Endometrium (tissue), 2 donors: ENCODE data around the gene OR7A17.

Source experiments
- FAIRE-seq: peaks from 2 replicates; lab custom pipeline; 2012; peaks lifted over from hg19 to GRCh38; lab: Jason Lieb, UNC
- donor health status: control.
- donor health status: control.

Gene OR7A17

GRCh38 chr19:14886032-14886431, at the start of gene OR7A17:
OR7A17 (minus strand) TSS chr19:14886132; CDS start chr19:14881355, 4,777 bp downstream.
- no peak for FAIRE-seq

DNA sequence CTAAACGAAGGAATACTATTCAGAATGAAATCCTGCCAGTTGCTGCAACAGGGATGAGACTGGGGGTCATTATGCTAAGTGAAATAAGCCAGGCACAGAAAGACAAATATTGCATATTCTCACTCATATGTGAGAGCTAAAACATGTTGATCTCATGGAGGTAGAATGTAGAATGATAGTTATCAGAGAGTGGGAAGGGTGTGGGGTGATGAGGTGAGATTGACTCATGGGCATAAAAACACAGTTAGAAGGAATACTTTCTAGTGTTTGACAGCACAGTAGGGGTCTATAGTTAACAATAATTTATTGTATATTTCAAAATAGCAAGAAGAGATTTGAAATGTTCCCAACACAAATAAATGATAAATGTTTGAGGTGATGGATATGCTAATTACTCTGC, 47.6 kb upstream of the OR7A17 start:
- no peak for FAIRE-seq

DNA sequence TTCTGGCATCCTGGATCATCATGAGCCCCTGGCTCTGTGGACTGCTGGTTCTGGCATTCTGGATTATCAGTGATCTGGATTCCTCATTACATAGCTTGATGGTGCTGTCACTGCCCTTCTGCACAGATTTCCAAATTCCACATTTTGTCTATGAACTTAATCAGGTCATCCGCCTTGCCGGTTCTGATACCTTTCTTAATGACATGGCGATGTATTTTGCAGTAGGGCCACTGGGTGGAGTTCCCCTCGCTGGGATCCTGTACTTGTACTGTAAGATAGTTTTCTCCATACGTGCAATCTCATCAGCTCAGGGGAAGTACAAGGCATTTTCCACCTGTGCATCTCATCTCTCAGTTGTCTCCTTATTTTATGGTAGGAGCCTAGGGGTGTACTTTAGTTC, 30.9 kb upstream of the OR7A17 start:
- no peak for FAIRE-seq

- no peak for FAIRE-seq
Measured at GRCh38 chr19:14915116-14915515, 29.2 kb upstream of the OR7A17 start.

GRCh38 chr19:14906711-14907110, 20.8 kb upstream of the OR7A17 start:
- no peak for FAIRE-seq

- no peak for FAIRE-seq
Measured at GRCh38 chr19:14901675-14902260, 15.8 kb upstream of the OR7A17 start.

DNA sequence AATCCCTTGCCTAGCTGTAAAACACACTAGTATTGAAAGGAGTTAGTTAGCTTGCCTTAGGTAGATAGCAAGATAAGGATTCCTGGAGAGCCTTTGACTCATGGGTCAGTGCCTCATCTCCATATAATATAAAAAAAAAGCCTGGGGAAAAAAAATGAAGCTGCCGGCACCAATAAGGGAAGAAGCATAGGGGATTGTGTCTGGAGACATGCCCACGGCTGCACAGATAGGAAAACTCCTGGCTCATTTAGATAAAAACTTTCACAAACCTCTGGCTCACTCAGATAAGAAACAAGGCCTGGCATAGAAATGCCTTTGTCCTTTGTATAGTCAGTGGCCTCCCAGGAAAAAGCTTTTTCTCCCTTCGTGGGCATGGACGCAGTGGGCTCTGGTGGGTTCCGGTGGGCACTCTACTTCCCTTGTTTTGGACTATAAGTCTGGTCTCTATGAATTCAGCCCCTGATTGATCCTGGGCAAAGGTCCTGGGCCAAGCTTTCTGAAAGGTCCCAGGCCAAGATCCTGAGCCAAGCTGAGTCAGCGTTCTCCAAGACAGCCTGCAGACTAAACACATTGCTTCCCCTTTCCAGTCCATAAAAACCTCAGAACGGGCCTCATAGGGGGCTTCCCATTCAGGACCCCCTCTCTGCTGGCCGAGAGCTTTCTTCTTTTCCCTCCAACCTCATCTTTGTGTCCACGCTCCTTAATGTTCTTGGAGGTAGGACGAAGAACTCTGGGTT, 4.9 kb upstream of the OR7A17 start:
- FAIRE-seq: no peak

- FAIRE-seq: no peak
Measured at GRCh38 chr19:14889994-14890642, 4.2 kb upstream of the OR7A17 start.

GRCh38 chr19:14871619-14872230, 14.2 kb downstream of the OR7A17 start:
- FAIRE-seq: peak; percentile 55

DNA sequence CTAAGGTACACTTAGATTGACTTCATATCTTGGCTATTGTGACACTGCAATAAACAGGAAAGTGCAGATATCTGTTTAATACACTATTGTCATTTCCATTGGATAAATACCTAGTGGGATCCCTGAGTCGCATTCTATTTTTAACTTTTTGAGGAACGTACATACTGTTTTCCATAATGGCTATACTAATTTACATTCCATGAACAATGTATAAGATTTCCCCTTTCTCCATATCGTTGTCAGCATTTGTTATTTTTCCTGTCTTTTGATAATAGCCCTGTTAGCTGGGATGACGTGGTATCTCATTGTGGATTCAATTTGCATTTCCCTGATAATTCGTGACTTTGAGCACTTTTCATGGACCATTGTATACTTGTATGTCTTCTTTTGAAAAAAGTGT, 17.4 kb downstream of the OR7A17 start:
- no peak for FAIRE-seq

- FAIRE-seq: no peak
Measured at GRCh38 chr19:14848822-14849221, 37.1 kb downstream of the OR7A17 start, which contains the start of gene OR7A10. OR7A10 (minus strand) TSS chr19:14848922; CDS start chr19:14841877, 7,045 bp downstream.

- peak; percentile 78 for FAIRE-seq
Measured at GRCh38 chr19:14843578-14843977, 42.4 kb downstream of the OR7A17 start.

DNA sequence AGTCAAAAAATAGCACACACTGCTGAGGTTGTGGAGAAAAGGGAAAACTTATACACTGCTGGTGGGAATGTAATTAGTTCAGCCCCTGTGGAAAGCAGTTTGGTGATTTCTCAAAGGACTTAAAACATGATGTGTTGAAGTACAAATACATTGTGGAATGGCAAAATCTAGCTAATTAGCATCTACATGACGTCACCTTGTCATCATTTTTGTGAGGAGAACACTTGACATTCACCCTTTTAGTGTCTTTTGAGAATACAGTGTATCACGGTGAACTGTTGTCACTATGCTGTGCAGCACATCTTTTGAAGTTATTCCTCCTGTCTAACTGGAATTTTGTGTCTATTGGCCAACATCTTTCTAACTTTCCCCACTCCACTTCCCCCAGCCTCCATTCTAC, 42.8 kb downstream of the OR7A17 start:
- FAIRE-seq: no peak

DNA sequence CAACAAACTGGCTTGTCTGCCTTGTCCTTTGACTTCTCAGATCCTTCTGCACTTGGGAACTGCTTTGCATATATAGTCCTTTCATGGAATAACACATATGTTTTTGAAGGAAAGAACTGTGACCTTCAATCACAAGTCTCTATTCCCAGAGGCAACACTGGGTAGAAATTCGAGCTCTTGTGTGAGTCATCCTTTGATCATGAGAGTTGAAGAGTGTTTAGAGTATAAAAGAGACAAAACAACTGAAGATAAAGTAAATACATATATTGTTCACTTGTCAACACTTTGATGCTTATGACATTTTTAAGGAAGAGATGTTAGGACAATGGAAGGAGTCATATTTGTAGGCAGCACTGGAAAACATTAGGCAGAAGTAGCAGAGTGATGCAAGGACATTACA, 45.7 kb downstream of the OR7A17 start:
- FAIRE-seq: no peak

- FAIRE-seq: no peak
Measured at GRCh38 chr19:14837391-14837790, 48.5 kb downstream of the OR7A17 start.

- peak; percentile 35 for FAIRE-seq
Measured at GRCh38 chr19:14835011-14835410, 50.9 kb downstream of the OR7A17 start, which contains the start of the genes OR7A5 and OR7C1. OR7A5 (minus strand) TSS chr19:14835185; CDS start chr19:14828241, 6,944 bp downstream. OR7C1 (minus strand) TSS chr19:14835185; CDS start chr19:14800136, 35,049 bp downstream.

- no peak for FAIRE-seq
Measured at GRCh38 chr19:14830702-14831101, 55.2 kb downstream of the OR7A17 start.
